Measurements from ENCODE around the gene FXYD7.

FXYD7 gene

DNA sequence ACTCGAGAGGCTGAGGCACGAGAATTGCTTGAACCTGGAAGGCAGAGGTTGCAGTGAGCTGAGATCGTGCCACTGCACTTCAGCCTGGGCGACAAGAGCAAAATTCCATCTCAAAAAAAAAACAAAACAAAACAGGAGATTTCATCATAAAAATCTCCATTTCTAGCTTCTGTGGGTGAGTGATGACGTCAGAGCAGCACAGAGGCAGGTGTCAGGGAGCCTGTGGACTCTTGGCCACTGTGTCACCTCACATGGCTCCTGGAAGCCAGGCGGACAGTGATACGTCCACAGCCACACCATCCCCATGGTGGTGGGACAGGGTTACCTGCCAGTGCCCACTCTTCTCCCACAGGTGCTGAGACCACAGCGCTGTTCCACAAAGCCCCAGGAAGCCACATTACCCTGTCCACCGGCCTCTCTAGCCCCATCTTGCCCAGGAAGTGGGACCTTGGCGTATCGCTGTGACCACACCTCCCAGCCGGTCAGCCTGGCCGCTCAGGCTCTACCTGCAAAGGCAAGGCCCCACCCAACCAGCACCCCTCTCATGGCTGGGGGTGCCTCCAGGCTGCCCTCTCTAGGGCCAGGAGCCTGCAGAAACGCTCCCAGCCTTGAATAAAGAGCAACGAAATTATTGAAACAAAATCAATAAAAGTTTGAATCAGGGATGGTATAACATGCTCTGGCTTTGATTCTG, 29.9 kb upstream of the FXYD7 start:
- no peak for DNase-seq

DNA sequence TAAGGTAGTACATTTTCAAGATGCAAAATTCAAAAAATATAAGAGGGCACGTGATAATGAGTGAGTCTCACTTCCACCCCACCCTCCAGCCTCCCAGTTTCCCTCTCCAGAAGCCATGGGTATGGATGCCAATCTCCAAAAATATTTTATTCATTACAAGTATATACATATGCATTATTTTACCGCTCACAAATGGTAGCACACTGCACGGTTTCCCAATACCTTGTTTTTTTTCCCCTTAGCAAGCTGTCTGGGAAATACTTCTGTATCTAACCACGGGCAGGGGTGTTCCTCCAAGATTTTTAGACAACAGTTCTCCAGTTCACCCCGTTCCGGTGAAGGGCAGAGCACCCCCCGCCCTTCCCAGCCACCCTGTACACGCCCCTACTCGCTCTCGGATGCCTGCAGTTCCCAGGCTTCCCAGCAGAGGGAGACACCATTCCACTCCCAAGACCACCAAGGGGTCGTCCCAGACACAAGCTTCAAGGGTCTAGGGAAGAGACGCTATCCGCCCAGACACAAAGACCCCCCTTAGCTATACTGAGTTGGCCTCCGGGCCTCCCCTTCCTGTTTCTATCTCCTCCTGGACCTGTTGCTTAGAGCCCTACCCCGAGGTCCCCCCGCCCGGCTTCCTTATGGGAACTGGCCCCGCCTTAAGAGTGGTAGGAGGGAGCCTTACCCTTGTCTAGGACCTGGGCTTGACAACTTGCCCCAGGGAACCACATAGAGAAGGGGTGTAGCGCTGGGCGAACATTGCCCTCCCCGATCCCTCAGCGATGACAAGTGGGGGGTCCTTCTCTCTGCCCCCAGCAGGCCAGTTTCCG, 28.5 kb upstream of the FXYD7 start:
- DNase-seq, result no peak

DNA sequence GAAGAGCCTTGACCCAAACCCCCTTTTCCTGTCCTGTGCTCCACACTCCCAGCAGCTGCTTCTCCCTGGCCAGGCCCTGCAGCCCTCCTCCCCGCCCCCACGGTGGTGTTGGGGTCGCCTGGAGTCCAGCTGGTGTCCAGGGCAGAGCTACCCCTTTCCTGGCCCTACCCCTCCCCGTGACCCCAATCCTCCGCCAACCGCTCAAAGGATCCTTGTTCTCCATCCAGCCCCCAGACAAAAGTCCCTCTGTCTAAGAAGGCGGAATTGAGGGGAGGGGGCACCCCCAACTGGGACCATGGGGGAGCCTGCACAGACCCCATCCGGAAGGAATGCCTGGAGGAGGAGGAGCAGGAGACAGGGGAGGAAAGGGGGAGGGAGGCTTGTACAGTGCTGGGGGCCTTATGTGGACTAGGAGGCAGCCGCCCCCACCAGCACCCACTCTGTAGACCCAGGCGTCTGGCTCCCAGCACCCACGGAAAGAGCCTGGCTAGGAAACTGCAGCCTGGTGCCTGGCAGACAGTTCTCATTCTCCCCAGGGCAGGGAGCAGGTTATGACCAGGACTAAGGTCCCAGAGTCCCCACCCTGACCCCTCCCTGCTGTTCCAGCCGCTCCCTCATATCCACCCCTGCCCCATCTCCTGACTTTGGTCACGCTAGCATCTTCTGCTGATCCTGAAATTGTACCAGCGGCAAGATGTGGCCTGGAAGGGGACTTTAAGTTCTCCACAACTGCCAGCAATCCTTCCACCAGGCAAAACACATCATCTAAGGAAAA, 27.7 kb upstream of the FXYD7 start, which contains the start of gene FXYD3:
FXYD3 (plus strand) TSS at position 647 of the 775 bp plus-strand sequence. CDS start 3,554 bp downstream, outside the sequence.
- no peak for DNase-seq

DNA sequence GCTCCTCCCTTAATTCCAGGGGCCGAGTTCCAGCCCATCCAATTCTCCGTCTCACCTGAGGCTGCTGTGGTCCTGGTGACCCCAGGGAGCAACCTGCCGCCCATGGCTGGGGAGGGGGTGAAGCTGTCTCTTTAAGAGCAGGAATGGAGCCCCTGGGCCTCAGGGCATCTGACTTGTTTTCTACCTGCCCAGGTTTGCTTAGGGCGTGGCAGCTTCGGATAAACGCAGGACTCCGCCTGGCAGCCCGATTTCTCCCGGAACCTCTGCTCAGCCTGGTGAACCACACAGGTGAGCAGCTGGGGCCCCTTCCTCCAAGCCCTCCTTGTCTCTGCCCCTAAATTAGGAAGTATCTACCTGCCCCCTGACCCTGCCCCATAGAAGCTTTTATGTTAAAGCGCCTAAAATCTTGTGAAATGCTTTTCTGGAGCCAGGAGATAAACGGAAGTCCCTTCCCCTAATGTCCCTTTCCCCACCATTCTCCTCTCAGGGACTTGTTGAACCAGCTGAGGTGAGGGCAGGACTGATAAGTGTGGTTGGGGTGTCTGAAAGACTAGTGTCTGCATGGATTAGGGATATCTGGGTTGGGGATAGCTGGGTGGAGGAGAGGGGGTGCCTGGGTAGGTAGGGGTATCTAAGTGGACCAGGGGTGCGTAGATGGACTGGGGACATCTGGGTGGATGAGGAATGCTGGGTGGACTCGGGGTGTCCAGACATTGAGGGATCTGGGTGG, 26.8 kb upstream of the FXYD7 start:
- DNase-seq, result no peak

DNA sequence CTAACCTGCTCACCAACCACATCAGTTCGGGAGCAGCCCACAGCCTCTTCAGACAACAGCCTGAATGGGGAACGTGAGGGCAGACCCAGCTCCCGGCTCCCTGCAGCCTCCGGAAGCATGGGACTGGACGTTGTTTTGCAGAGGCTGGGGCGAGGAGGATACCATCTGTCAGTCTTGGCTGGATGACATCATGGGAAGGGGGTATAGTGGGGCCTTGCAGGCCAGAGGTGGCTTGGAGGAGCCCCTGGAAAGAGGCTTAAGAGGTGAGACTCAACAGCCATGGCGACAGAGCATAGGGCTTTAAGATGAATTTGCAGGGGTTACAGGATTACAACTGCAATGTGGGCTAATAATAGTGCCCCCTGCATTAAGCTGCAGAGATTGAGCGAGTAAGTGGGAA, 25.9 kb upstream of the FXYD7 start:
- DNase-seq, result no peak

DNA sequence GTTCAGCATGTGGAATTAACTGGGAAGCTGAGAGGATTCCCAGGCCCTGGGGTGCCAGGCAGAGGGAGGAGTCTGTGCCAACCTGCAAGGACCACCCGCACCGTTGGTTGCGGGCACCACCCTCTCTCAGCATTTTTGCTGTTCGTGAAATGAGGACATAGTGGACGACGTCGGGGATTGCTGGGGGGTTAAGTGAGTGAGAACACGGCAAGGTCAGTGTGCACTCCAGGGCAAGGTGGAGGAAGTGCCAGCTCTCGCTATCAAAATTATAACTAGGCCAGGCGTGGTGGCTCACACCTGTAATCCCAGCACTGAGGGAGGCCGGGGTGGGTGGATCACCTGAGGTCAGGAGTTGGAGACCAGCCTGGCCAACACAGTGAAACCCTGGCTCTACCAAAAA, 25.3 kb upstream of the FXYD7 start:
- DNase-seq, result no peak

DNA sequence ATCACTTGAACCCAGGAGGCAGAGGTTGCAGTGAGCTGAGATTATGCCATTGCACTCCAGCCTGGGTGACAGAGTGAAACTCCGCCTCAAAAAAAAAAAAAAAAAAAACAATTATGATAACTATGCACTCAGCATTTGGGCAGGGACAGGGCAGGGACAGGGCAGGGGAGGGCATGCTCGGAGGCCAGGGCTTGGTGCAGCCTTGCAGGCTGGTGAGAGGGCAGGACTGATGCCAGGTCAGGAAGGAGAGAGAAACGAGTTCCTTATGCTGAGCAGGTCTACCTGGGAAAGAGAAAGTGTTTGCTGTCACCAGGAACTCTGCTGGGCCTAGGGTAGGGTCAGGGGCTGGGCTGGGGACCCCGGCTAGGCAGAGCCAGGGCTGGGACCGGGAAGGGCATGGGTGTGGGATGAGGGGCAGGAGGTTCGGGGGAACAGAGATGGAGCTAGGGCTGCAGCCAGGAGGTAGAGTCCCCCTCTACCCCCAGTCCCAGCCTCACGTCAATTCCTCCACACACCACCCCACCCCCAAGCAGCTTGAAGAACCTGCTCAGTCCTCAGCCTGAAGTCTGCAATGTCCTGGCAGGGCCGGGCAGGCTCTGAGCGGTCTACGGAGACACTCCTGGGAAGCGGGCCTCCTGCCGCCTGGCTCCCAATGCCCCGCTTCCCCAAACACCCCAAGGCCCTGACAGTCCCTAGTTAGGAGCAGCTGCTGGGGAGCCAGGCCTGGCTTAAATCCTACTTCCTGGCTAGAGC, 24.6 kb upstream of the FXYD7 start:
- no peak for DNase-seq

DNA sequence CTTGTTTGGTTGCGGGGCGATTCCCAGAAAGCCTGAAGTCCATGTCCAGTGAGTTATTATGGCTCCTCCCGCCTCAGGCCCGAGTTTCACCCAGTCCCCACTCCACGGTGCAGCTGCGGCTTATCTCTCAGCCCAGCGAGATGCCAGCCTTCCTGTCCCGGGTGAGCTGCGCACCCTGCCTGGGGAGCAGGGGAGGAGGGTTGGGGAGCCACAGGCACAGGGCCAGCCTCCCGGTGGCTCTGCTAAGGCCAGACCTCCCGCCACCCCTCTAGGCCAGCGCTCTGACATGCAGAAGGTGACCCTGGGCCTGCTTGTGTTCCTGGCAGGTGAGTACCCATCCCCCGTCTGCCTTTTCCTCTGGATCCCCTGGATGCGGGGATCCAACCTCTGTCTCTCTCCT, 24.0 kb upstream of the FXYD7 start:
- DNase-seq, result no peak

DNA sequence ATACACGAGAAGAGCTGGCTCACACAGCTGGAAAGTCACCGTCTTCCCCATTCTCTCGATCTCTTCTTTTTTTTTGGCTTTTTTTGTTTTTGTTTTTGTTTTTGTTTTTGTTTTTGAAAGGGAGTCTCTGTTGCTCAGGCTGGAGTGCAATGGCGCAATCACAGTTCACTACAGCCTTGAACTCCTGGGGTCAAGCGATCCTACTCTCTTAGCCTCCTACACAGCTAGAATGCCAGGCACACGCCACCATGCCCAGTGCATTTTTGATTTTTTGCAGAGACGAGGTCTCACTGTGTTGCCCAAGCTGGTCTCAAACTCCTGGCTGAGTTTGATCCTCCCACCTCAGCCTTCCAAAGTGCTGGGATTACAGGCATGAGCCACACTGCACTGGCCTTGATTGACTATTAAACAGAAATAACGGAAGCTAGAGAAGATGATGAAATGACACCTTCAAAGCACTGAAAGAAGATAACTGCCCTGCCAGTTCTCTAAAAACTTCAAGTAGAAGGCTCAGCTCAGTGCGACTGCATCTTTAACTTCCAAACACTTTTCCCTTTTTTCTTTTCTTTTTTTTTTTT, 23.4 kb upstream of the FXYD7 start:
- no peak for DNase-seq

DNA sequence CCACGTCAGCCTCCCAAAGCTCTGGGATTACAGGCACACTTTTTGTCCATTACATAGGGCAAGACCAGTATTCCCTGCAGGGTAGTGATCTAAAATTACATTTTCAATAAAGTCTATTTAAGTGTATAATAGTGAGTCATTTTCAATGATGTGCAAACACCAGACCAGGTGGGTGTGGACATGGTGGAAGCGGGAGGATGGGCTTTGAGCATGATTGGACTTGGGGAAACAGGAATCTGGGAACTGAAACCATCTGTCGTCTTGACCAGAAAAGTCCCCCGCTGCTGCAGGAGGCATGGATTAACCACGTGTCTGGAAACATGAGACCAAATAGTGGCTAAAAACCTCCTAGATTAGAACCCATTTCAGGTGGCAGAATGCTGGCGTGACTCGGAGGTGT, 22.6 kb upstream of the FXYD7 start:
- no peak for DNase-seq

DNA sequence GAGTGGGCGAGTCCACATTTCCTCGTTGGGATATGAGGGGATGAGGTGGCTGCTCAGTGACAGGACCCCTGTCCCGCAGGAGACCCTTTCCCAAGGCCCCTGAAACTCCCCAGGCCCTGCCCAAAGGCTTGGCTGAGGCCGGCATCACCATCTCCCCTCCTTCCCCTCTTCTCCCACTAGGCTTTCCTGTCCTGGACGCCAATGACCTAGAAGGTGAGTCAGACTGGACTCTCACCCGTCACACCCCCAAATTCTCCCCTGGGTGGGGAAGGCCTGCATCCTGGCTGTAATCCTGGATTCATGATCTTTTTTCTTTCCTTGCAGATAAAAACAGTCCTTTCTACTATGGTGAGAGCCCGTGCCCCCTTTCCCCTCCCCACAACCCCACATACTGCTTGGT, 22.2 kb upstream of the FXYD7 start:
- no peak for DNase-seq

DNA sequence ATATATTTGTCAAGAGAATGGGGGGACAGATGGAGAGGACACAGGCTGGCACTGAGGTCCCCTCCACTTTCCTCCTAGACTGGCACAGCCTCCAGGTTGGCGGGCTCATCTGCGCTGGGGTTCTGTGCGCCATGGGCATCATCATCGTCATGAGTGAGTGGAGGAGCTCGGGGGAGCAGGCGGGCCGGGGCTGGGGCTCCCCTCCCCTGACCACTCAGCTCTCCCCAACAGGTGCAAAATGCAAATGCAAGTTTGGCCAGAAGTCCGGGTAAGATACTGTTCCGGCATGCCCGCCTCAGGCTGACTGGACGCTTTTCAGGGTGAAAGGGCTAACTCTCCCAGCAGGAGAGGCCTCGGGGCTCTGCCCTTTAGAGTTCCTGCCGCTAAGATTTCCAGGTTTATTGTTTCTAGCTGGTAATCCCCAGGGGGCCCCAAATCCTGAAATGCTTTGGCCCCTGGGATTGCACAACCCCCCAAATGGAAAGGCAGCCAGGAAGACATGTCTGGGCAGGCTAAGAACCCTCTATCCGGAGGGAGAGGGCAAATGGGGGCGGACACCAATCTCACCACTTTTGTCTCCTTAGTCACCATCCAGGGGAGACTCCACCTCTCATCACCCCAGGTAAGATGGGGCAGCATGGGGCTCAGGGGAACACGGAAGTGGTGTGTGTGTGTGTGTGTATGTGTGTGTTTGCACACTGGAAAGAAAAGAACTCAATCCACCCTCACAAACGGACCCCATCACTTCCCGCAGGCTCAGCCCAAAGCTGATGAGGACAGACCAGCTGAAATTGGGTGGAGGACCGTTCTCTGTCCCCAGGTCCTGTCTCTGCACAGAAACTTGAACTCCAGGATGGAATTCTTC, 20.1 kb upstream of the FXYD7 start:
- DNase-seq, result no peak

DNA sequence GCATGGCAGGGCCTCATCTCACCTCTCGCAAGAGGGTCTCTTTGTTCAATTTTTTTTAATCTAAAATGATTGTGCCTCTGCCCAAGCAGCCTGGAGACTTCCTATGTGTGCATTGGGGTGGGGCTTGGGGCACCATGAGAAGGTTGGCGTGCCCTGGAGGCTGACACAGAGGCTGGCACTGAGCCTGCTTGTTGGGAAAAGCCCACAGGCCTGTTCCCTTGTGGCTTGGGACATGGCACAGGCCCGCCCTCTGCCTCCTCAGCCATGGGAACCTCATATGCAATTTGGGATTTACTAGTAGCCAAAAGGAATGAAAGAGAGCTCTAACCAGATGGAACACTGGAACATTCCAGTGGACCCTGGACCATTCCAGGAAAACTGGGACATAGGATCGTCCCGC, 19.5 kb upstream of the FXYD7 start:
- DNase-seq, result no peak

DNA sequence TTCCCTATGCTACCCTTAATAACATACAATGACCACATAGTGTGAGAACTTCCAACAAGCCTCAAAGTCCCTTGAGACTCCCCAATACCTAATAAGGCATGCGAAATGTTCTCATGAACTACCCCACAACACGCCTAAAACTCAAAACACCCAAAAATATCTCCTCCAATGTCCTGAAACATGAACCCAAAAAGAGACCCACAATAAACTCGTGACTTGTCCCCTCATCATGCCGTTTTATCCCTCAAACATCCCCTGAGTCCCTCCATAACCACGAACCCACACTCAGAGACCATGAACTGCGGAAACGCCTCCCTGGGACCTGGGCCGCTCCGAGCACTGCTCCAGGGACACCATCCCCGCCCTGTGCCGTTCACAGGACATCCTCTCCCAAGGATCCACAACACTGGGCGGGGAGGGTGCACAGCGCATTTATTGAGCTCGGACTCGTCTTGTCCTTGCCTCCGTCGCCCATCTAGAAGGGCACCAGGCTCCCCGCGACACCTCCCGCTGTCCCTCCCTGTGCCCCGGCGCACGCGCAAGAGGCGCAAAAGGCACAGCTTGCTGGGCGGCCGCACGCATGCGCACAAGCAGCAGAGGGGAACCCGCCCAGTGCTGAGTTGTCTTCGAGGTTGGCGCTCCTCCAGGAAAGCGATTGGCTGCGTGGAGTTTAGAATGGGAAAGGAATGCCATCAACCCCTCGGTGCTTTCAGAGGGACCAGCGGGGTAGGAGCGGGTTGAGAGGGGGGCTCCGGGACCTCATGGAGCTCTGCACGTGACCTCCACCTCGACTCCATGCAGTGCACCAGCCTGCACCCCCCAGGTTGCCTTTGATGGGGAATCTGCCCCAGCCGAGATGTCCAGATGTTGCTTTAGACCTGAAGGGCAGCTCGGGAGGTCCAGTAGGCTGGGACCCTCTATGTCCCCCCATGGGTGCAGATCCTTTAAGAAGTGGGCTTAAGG, 18.7 kb upstream of the FXYD7 start:
- no peak for DNase-seq

DNA sequence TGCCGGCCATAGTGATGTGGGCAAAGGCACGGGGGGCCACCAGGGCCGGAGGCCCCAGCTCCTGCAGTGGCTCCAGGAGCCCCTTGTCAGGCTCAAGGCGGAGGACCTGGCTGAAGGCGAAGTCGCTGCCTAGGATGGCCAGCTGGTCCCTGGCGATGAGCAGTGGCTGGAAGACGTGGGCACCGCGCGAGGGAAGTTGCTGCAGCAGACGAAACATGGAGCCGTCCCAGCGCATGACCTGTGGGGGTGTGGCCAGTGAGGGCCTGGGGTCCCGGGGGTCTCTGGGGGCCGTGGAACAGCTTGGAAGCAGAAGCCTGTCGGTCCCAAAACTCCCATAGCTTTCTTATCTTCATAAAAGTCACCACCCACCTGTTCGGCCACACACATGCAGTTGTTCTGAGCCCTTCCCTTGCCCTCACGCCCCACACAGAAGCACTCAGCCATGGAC, 17.8 kb upstream of the FXYD7 start:
- DNase-seq, result no peak

DNA sequence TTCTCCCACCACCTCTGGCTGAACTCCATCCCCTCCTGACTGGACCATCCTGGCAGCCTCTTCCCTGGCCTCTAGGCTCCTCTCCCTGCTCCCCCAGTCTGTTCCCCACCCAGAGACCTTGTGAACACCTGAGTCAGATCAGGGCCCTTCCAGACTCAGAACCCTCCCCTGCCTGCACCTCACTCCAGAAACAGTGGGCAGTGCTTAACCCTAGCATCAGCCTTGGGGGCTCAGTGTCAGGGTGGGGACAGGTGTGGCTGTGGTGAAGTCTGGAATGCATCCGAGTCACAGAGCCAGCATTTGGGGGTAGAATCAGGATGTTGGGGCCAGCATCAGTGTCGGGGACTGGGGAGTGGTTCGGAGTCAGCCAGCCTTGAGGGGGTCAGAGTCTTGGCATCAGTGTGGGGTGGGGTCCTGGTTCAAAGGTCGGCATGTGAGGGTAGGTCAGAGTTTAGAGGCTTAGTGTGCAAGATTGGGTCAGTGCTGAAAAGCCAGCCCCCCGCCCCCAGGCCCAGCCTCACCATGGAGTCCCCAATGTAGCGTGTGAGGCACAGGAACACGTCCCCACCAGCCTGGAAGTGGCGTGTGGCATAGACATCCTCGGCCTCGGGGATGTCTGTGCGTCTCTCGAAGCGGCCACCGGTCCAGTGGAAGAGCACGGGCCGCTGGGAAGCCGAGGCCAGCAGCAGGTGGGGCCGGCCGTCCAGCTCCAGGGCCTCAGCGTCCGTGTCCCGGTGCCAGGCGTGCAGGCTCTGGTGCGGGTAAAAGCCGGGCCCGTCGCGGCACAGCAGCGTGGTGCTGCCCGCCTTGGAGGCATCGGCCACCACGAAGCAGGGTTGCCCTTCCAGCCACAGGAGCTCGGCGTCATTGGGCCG, 17.1 kb upstream of the FXYD7 start:
- DNase-seq, result no peak

DNA sequence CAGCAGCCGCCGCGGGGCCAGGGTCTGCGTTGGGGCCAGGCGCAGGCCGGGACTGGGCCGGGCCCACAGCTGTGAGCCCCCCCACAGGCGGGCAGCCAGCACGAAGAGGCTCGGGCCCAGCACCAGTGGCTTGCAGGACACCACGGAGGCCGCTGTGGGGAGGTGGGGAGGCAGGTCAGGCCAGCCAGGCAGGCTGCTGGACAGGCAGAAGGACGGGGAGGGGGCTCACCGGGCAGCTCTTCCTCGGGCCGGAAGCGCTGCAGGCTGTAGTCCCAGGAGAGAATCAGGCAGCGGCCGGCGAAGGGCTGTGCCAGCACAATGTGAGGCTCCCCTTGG, 16.5 kb upstream of the FXYD7 start:
- DNase-seq, result no peak

DNA sequence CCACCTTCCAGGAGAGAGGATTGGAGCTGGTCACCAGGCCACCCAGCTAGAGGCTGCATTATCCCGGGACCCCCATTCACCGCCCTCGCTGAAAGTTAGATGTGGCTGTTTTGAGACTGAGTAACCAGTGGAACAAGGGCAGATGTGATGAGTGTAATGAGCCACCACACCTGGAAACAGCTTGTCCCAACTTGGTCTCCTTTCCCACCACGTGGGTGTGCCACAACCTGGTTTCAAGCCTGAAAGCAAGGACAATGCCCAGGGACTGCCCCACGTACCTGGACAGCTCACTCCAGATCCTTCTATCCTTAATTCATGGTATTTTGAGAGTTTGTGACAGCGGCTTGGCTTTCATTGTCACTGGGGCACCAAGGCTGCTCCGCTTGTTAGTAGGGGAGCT, 15.2 kb upstream of the FXYD7 start:
- DNase-seq, result no peak

All from NCI-H1092 treated with DMSO at 0.1 percent for 48 hours (cell line).